Naive thymus-derived CD8-positive, alpha-beta T cell (primary cell): ENCODE results near the gene TMPRSS7. TPM values are rescaled to one million over a fixed set of nuclear protein-coding genes. Genes with fewer than 3 reads are reported as not detected.

Experiments used
- ATAC-seq, 2 donors: fragments of 150-1000 bp; cut with Tn5 transposase in 1 of 2; sonication (Bioruptor Pico), chemical (Tn5 transposase) in 1 of 2; 1 replicate in 1 of 2; 2 replicates in 1 of 2; pipeline ENCODE4 v1.10.0; 2021; ENCODE audit warnings: mild to moderate bottlenecking in 2 of 2, moderate library complexity in 2 of 2
- POLR2A ChIA-PET: fragments of 350-600 bp; sonication (Branson Sonifier 250); formaldehyde crosslinking; loops from one replicate; lab custom pipeline; 2021; ENCODE audit warnings: antibody characterized with exemption; lab: Charles Lee
- DNase-seq, 10 donors: peaks; one replicate each; pipeline versions ENCODE4 v3.0.0 to v3.0.0-alpha.2; 2020 to 2022
- H3K27ac Mint-ChIP-seq, 10 donors: one replicate each; pipeline ENCODE4 v1.8.0; 2020 to 2022; ENCODE audit warnings: mild to moderate bottlenecking in 10 of 10, mixed read lengths in 10 of 10, moderate library complexity in 4 of 10, inconsistent platforms in 1 of 10
- H3K27me3 Mint-ChIP-seq, 5 donors: one replicate each; pipeline ENCODE4 v1.8.0; 2021 to 2022; ENCODE audit warnings: mixed read lengths in 5 of 5
- H3K36me3 Mint-ChIP-seq, 3 donors: one replicate each; pipeline ENCODE4 v1.8.0; 2020 to 2022; ENCODE audit warnings: mixed read lengths in 3 of 3, mild to moderate bottlenecking in 2 of 3, inconsistent platforms in 1 of 3
- H3K4me1 Mint-ChIP-seq, 4 donors: one replicate each; pipeline ENCODE4 v1.8.0; 2021 to 2022; ENCODE audit warnings: mixed read lengths in 4 of 4
- H3K4me3 Mint-ChIP-seq, 10 donors: one replicate each; pipeline ENCODE4 v1.8.0; 2020 to 2022; ENCODE audit warnings: mild to moderate bottlenecking in 10 of 10, mixed read lengths in 10 of 10, moderate library complexity in 6 of 10, inconsistent platforms in 1 of 10
- H3K9me3 Mint-ChIP-seq, 9 donors: one replicate each; pipeline ENCODE4 v1.8.0; 2020 to 2022; ENCODE audit warnings: mixed read lengths in 9 of 9, mild to moderate bottlenecking in 3 of 9, inconsistent platforms in 1 of 9, moderate library complexity in 1 of 9
- microRNA-seq: library from miRNA; unstranded; fragments of <30 nt; microRNA quantifications from one replicate; pipeline ENCODE4 v1.2.0, GENCODE V29; 2022; ENCODE audit warnings: borderline microRNAs expressed
- polyA plus RNA-seq, 3 donors: library from polyadenylated mRNA; unstranded; fragments of 300-500 nt; fragmentation: Illumina TruSeq; gene quantifications; one replicate each; pipeline ENCODE4 v1.2.3, GENCODE V29; 2021
- total RNA-seq, 8 experiments: library from RNA in 2 of 8; stranded (reverse) in 2 of 8; gene quantifications; one replicate each; pipeline ENCODE4 v1.2.3 and lab custom pipeline; 2021 to 2026

Gene TMPRSS7
- total and polyA plus RNA-seq, 5 experiments from 2014 or later: 0.08 to 0.12 TPM; not detected in 3

GRCh38 chr3:112128843-112129727, 94.5 kb downstream of the TMPRSS7 start:
- POLR2A ChIA-PET: interaction anchor here (0.6 to 1.8 kb wide), 3 partner anchors 9 to 344 kb away, joined by 3 read pairs; no protein-coding TSS in a partner anchor
- ATAC-seq: peak; percentile 75 to 78
- Mint-ChIP-seq H3K27ac (peak overlapping the region; percentile 83 to 96 (median 91)), H3K27me3 (no peaks in the 10 kb centered on the region), H3K9me3 (no peaks in the 10 kb centered on the region), H3K4me1 (peaks cover 47 to 90% (median 88%) of the 10 kb centered on the region in 4 donors), H3K36me3 (peaks cover 5 to 29% (median 9%) of the 10 kb centered on the region in 3 donors), H3K4me3 (peak overlapping the region in 9 of 10 donors; percentile 8 to 81 (median 44))
- peak; percentile 22 to 86 (median 64) for DNase-seq

- no peak for ATAC-seq
- H3K4me3 Mint-ChIP-seq: peak overlapping the region in 9 of 10 donors; percentile 8 to 81 (median 44)
- no peaks in the 10 kb centered on the region for H3K9me3 Mint-ChIP-seq
- no peaks in the 10 kb centered on the region for H3K27me3 Mint-ChIP-seq
- peak in 1 of 10 donors; percentile 26 for DNase-seq
- peak overlapping the region; percentile 83 to 96 (median 91) for H3K27ac Mint-ChIP-seq
- H3K36me3 Mint-ChIP-seq: peaks cover under 1 to 21% (median 5%) of the 10 kb centered on the region in 3 donors
- POLR2A ChIA-PET: interaction anchor here (0.6 to 1.0 kb wide), 2 partner anchors 27 to 343 kb away, joined by 3 read pairs; no protein-coding TSS in a partner anchor
- peaks cover 53 to 96% (median 94%) of the 10 kb centered on the region in 4 donors for H3K4me1 Mint-ChIP-seq
These were observed 95.5 kb downstream of the TMPRSS7 start for GRCh38 chr3:112129925-112130637.

GRCh38 chr3:112130638-112130993, 96.1 kb downstream of the TMPRSS7 start:
- ATAC-seq (no peak), DNase-seq (no peak)
- Mint-ChIP-seq H3K9me3 (no peaks in the 10 kb centered on the region), H3K4me3 (peak overlapping the region in 9 of 10 donors; percentile 4 to 81 (median 40)), H3K27ac (peak overlapping the region; percentile 83 to 96 (median 91)), H3K4me1 (peaks cover 54 to 96% (median 94%) of the 10 kb centered on the region in 4 donors), H3K27me3 (no peaks in the 10 kb centered on the region), H3K36me3 (peaks cover 0 to 16% (median 0%) of the 10 kb centered on the region in 3 donors)
- POLR2A ChIA-PET: interaction anchor here (0.9 kb wide), 1 partner anchor 152 kb away, joined by 4 read pairs; the partner anchor contains the start of gene ABHD10

Small RNA genes lying within 50 kb of the gene (microRNA-seq; reads per million reads assigned to microRNA genes)
- gene MIR567: not detected

Other genes starting within 250 kb of the TMPRSS7 start
- gene PHLDB2, start 175.5 kb upstream of the TMPRSS7 start, total RNA-seq: 1 to 10 TPM; 2.1 to 3.0 TPM
- gene PHLDB2, start 175.5 kb upstream of the TMPRSS7 start, polyA plus RNA-seq: 1 to 10 TPM in 1 of 3 donors, under 1 TPM in 2; 0.46 to 4.6 (median 0.53) TPM
- 10 to 100 TPM; 33.0 to 40.0 TPM for gene ABHD10, start 55.7 kb upstream of the TMPRSS7 start, total RNA-seq
- 10 to 100 TPM; 31.3 to 40.9 (median 39.2) TPM for gene ABHD10, start 55.7 kb upstream of the TMPRSS7 start, polyA plus RNA-seq
- gene TAGLN3, start 35.8 kb upstream of the TMPRSS7 start, total RNA-seq: not detected
- gene TAGLN3, start 35.8 kb upstream of the TMPRSS7 start, polyA plus RNA-seq: not detected
- gene C3orf52, start 51.7 kb downstream of the TMPRSS7 start, total RNA-seq: under 1 TPM; 0.94 to 0.96 TPM
- gene C3orf52, start 51.7 kb downstream of the TMPRSS7 start, polyA plus RNA-seq: under 1 TPM; 0.54 to 0.96 (median 0.64) TPM
- 10 to 100 TPM; 15.1 TPM for gene GCSAM, start 98.5 kb downstream of the TMPRSS7 start, total RNA-seq
- 10 to 100 TPM; 18.1 to 25.3 (median 22.0) TPM for gene GCSAM, start 98.5 kb downstream of the TMPRSS7 start, polyA plus RNA-seq